Uterus (tissue), 4 donors: ENCODE measurements around the gene CCDC124. TPM values are rescaled to one million over a fixed set of nuclear protein-coding genes. Genes with fewer than 3 reads are reported as not detected.

Experiments
- DNase-seq, 2 donors: peaks; one replicate each; pipeline ENCODE4 v3.0.0-alpha.2; 2019 to 2020
- H3K27ac ChIP-seq, 2 donors: fragments of 200-600 bp; sonication (generic); 1 replicate in 1 of 2; 2 replicates in 1 of 2; pipeline ENCODE4 v1.5.1; 2016 to 2018
- H3K27me3 ChIP-seq, 2 donors: fragments of 200-600 bp; sonication (generic); one replicate each; pipeline ENCODE4 v1.5.1; 2018 to 2019; ENCODE audit warnings: control low read depth in 1 of 2
- H3K36me3 ChIP-seq, 2 donors: fragments of 200-600 bp; sonication (generic); one replicate each; pipeline ENCODE4 v1.5.1; 2019; ENCODE audit warnings: control low read depth in 1 of 2
- H3K4me1 ChIP-seq, 2 donors: fragments of 200-600 bp; sonication (generic); one replicate each; pipeline ENCODE4 v1.5.1; 2018 to 2019; ENCODE audit warnings: control low read depth in 1 of 2
- H3K4me3 ChIP-seq, 2 donors: fragments of 200-600 bp; sonication (generic); 1 replicate in 1 of 2; 2 replicates in 1 of 2; pipeline ENCODE4 v1.5.1; 2018 to 2019; ENCODE audit warnings: mild to moderate bottlenecking in 1 of 2
- H3K9me3 ChIP-seq, 2 donors: fragments of 200-600 bp; sonication (generic); one replicate each; pipeline ENCODE4 v1.5.1; 2019; ENCODE audit warnings: control low read depth in 1 of 2
- POLR2A ChIP-seq, 2 donors: fragments of 450-650 bp; IDR thresholded peaks; one replicate each; pipeline ENCODE4 v1.6.1; 2016; ENCODE audit warnings: antibody characterized with exemption in 2 of 2, mild to moderate bottlenecking in 1 of 2, moderate library complexity in 1 of 2
- intact Hi-C: fragments of 100-400 bp; cut with DNase I; formaldehyde crosslinking; loops from one replicate; pipeline ENCODE4 v1.15.1; 2023; ENCODE audit warnings: low total_unique reads
- total RNA-seq, 4 donors: library from RNA; depleted of rRNA in 3 of 4; stranded (reverse); fragments of >200 nt in 3 of 4; gene quantifications; one replicate each; pipeline versions ENCODE4 v1.1.0 to v1.2.4, GENCODE V29; 2014 to 2023
- TF ChIP-seq, protein P1 (sequence below), 4 experiments: fragments of 200-600 bp in 2 of 4; fragments of 450-650 bp in 2 of 4; sonication (generic) in 2 of 4; IDR thresholded peaks; one replicate each; pipeline ENCODE4 v1.5.1; 2016 to 2019; ENCODE audit warnings: antibody characterized with exemption in 4 of 4, mild to moderate bottlenecking in 2 of 4, moderate library complexity in 1 of 4
- donor health status: DM: yes; HTN: yes; CAD: no.

CCDC124 gene
- total RNA-seq, 4 donors from 2014 or later, result 23.6 to 37.2 (median 28.3) TPM

DNA sequence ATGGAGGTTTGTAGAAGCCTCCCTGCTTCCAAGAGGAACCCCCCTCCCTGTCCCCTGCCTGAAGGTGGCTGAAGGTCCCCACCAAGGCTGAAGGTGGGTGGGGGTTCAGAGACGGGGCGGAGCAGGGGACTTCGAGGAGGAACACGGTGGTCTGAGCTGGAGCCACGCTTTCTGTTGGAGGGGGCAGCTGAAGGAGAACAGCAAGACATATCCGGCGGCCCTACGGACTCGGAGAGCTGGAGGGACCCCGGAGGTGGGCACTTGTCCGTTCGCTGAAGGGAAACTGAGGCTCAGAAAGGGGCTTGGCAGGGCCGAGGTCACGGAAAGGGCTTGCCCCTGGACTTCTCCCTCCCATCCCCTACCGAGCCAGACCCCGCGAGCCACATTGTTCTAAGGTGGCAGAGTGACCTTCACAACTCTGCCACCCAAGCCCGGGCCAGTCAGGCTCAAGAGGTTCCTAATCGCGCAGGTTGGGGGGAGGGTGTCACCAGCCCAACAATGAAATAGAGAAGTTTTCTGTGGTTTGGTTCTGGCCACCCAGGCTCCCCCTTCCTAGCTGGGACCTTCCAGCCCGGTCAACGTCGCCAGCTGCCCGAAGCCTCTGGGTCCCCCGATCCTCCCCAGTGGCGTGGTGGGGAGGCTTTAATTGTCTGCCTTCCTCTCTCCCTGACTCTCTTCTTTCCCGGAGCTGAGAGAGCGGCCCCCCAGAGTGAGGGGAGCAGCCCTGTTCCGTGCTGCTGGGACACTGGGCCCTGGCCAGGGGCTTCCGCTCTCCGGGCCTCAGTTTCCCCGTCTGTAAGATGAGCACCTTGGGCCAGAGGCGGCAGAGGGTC lies 18.6 kb downstream of the CCDC124 start:
- Histone ChIP-seq H3K9me3 (no peaks in the 10 kb centered on the region), H3K4me1 (peaks cover 0 to 36% of the 10 kb centered on the region in 2 donors), H3K27me3 (peaks cover 22 to 28% of the 10 kb centered on the region in 2 donors), H3K27ac (no peak overlapping the region), H3K36me3 (no peaks in the 10 kb centered on the region), H3K4me3 (no peak overlapping the region)
- no peak for DNase-seq
- intact Hi-C loops, result no loop called here
- TF ChIP-seq POLR2A (IDR thresholded peaks at IDR 0.05), result no peak
- TF ChIP-seq, protein P1, sequence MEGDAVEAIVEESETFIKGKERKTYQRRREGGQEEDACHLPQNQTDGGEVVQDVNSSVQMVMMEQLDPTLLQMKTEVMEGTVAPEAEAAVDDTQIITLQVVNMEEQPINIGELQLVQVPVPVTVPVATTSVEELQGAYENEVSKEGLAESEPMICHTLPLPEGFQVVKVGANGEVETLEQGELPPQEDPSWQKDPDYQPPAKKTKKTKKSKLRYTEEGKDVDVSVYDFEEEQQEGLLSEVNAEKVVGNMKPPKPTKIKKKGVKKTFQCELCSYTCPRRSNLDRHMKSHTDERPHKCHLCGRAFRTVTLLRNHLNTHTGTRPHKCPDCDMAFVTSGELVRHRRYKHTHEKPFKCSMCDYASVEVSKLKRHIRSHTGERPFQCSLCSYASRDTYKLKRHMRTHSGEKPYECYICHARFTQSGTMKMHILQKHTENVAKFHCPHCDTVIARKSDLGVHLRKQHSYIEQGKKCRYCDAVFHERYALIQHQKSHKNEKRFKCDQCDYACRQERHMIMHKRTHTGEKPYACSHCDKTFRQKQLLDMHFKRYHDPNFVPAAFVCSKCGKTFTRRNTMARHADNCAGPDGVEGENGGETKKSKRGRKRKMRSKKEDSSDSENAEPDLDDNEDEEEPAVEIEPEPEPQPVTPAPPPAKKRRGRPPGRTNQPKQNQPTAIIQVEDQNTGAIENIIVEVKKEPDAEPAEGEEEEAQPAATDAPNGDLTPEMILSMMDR (IDR thresholded peaks at IDR 0.05), result no peak

DNA sequence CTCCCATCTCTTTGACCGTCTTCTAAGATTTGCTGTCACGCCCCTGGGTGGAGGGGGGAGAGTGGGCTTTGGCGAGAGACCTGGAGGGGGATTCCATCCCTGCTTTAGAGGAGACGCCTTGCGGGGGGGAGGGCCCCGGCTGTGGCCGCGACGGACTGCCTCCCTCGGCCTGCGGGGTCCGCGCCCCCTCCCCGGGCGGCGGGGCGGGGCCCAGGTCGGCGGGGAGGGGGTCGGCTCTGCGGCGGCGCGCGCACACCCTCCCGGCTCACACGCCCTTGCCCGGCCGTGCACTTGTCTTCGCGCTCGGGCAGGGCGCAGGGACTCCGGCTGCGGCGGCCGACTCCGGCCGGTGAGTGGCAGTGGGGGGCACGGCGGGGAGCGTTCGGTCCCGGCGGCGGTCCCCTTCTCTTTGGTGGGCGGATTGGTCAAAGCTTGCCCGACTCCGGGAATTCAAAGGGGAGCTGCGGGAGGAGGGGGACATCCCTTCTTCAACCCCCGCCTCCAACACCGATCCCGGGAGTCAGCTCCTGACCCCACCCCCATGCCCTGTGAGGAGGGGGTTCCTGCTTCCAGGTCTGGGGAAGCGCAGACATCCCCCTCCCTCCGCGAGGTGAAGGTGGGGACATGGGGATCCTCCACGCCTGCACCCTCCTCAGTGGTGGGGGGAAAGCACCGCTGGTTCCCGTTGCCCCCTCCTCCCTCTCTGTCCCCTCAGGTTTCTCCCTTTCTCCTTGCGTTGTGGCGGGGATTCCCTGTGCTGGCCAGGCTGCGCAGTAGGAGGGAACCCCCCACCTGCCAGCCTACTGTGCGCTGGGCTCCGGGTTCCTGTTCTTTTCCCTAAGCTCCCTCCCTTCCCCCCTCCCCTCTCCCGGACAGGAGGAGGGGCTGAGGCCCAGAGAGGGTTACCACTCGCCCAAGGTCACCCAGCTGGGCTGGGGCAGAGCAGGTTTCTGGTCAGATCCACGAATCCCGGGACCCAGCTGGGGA lies 19.5 kb downstream of the CCDC124 start:
- DNase-seq, result no peak
- Histone ChIP-seq H3K27ac (no peak overlapping the region), H3K9me3 (no peaks in the 10 kb centered on the region), H3K36me3 (no peaks in the 10 kb centered on the region), H3K4me3 (no peak overlapping the region), H3K27me3 (peaks cover 22 to 28% of the 10 kb centered on the region in 2 donors), H3K4me1 (peaks cover 0 to 32% of the 10 kb centered on the region in 2 donors)
- intact Hi-C loops, result no loop called here
- TF ChIP-seq POLR2A (IDR thresholded peaks at IDR 0.05), result no peak
- TF ChIP-seq, protein P1 (IDR thresholded peaks at IDR 0.05), result no peak

- no peak overlapping the region for H3K27ac ChIP-seq
- DNase-seq, result no peak
- H3K27me3 ChIP-seq, result peaks cover 22 to 28% of the 10 kb centered on the region in 2 donors
- no peak for TF ChIP-seq POLR2A (IDR thresholded peaks at IDR 0.05)
- TF ChIP-seq, protein P1 (IDR thresholded peaks at IDR 0.05), result no peak
- H3K9me3 ChIP-seq, result no peaks in the 10 kb centered on the region
- intact Hi-C loops, result no loop called here
- peaks cover 0 to 31% of the 10 kb centered on the region in 2 donors for H3K4me1 ChIP-seq
- no peaks in the 10 kb centered on the region for H3K36me3 ChIP-seq
- no peak overlapping the region for H3K4me3 ChIP-seq
Measured at GRCh38 chr19:17953316-17953801, 20.5 kb downstream of the CCDC124 start.

DNA sequence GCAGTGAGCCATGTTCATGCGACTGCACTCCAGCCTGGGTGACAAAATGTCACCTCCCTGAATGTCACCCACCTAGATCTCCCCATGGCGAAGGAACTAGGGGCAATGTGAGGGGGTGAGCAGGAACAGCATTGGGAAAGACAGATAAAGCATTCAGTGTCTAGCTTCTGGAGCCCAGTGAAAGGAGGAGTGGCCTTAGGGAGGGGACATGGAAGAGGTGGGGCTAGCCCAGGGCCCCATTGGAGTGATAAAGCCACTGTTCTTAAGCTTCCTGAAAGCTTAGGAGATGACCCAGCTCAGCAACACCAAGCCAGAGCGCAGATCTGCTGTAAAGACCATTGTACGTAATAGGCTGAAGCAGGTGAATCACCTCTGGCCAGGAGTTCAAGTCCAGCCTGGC lies 21.1 kb downstream of the CCDC124 start:
- intact Hi-C loops, result no loop called here
- Histone ChIP-seq H3K27me3 (peaks cover 22 to 28% of the 10 kb centered on the region in 2 donors), H3K4me1 (peaks cover 0 to 26% of the 10 kb centered on the region in 2 donors), H3K36me3 (no peaks in the 10 kb centered on the region), H3K4me3 (no peak overlapping the region), H3K9me3 (no peaks in the 10 kb centered on the region), H3K27ac (no peak overlapping the region)
- no peak for TF ChIP-seq POLR2A (IDR thresholded peaks at IDR 0.05)
- TF ChIP-seq, protein P1 (IDR thresholded peaks at IDR 0.05), result no peak
- no peak for DNase-seq
